ENCODE measurements around the gene MICAL3.
"Not testable (repeated sequence)": the region's sequence is repeated elsewhere in the genome, so short reads cannot be mapped to it uniquely, and the experiment has no call there.

MICAL3 gene

DNA sequence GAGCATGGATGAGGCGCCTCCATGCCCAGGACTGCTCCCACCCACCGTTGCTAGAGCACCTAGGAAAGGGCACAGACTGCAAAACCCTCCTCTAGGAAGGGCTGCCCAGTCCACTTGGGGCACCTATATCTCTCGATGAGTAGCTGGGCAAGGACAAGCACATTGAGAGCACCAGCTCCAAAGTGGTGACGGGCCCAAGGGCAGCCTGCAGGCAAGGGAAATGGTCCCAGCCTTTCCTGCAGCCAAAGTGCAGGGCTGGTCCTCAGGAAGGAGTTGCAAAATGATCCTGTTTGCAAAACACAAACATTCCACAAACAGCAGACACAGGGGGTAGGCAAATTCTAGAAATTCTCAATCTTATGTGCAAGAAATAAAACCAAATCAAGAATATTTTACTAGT, 32.4 kb downstream of the MICAL3 start:
- not testable (repeated sequence) for H3K9me3 ChIP-seq (ENCODE audit: control insufficient read depth in 5 of 5, low read length in 5 of 5); H3K36me3 ChIP-seq (ENCODE audit: control insufficient read depth in 5 of 5, insufficient read depth in 5 of 5, low read length in 5 of 5); H3K9ac ChIP-seq (ENCODE audit: low read length in 5 of 5); H3K4me3 ChIP-seq (ENCODE audit: low read depth in 1 of 5, low read length in 5 of 5); H3K27me3 ChIP-seq (ENCODE audit: control insufficient read depth in 5 of 5, insufficient read depth in 4 of 5, low read length in 5 of 5)
- Histone ChIP-seq H3K27ac (ENCODE audit: low read depth, low read length) (peak overlapping the region; percentile 64), H3K4me1 (ENCODE audit: control insufficient read depth in 5 of 5, insufficient read depth in 5 of 5, low read length in 5 of 5) (peaks cover 6 to 55% (median 53%) of the 10 kb centered on the region in 5 donors)

DNA sequence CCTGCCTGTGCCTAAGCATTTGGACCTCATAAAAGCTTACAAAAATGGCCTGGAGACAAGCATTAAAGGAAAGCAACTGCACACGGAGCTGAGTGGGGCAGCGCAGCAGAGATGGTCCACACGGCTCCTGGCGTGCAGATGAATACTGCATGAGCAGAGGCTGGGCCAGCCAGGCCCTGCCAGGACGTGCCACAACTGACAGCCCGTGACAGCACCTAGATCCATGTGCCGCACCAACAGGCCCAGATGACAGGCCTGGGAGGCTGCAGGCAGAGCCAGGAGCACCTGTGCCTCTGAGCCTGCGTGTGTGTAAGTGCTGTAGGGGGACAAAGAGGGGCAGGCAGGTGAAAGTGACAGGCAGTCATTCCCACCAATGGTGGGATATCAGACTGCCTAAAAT, 33.4 kb downstream of the MICAL3 start:
- Histone ChIP-seq H3K27ac (ENCODE audit: low read depth, low read length) (no peak overlapping the region), H3K9ac (ENCODE audit: low read length in 5 of 5) (no peak overlapping the region), H3K36me3 (ENCODE audit: control insufficient read depth in 5 of 5, insufficient read depth in 5 of 5, low read length in 5 of 5) (peaks cover 0 to 2% (median 0%) of the 10 kb centered on the region in 5 donors), H3K9me3 (ENCODE audit: control insufficient read depth in 5 of 5, low read length in 5 of 5) (no peaks in the 10 kb centered on the region), H3K27me3 (ENCODE audit: control insufficient read depth in 5 of 5, insufficient read depth in 4 of 5, low read length in 5 of 5) (no peaks in the 10 kb centered on the region), H3K4me3 (ENCODE audit: low read depth in 1 of 5, low read length in 5 of 5) (no peak overlapping the region), H3K4me1 (ENCODE audit: control insufficient read depth in 5 of 5, insufficient read depth in 5 of 5, low read length in 5 of 5) (peaks cover 6 to 55% (median 53%) of the 10 kb centered on the region in 5 donors)

- Histone ChIP-seq H3K4me1 (ENCODE audit: control insufficient read depth in 5 of 5, insufficient read depth in 5 of 5, low read length in 5 of 5) (peaks cover 6 to 57% (median 53%) of the 10 kb centered on the region in 5 donors), H3K27ac (ENCODE audit: low read depth, low read length) (no peak overlapping the region)
These were observed 34.2 kb downstream of the MICAL3 start for GRCh38 chr22:17990147-17990546.

DNA sequence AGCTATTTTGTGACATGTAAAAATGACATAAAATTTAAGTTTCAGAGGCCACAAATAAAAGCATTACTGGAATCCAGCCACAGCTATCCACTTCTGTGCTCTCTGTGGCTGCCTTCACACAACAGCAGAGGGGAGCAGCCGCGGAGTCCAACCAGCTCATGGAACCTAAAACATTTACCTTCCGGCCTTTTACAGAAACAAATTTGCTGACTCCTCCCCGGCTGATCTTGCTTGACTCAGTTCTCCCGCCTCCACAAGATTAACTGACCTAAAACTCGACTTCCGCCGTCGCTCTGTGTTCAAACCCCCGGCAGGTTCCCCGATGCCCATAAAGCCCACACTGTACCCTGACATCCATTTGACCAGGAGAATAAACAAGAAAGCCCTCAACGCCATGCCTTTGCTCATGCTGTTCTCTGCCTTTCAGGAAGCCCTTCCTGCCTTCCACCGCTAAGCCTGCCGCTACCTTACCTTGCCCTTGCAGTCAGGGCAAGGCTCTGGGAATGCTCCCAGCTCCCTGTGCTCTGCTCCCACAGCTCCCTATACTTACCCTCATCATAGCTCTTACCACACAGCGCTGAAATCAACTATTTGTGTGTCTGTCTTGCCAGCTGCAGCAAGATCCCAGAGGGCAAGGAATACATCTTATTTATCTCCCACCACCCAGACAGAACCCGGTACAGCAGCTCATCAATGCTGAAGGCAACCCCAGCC, 35.4 kb downstream of the MICAL3 start:
- Histone ChIP-seq H3K4me3 (ENCODE audit: low read depth in 1 of 5, low read length in 5 of 5) (no peak overlapping the region), H3K9ac (ENCODE audit: low read length in 5 of 5) (no peak overlapping the region), H3K27me3 (ENCODE audit: control insufficient read depth in 5 of 5, insufficient read depth in 4 of 5, low read length in 5 of 5) (no peaks in the 10 kb centered on the region), H3K4me1 (ENCODE audit: control insufficient read depth in 5 of 5, insufficient read depth in 5 of 5, low read length in 5 of 5) (peaks cover 6 to 59% (median 48%) of the 10 kb centered on the region in 5 donors), H3K27ac (ENCODE audit: low read depth, low read length) (no peak overlapping the region), H3K36me3 (ENCODE audit: control insufficient read depth in 5 of 5, insufficient read depth in 5 of 5, low read length in 5 of 5) (peaks cover 0 to 2% (median 0%) of the 10 kb centered on the region in 5 donors), H3K9me3 (ENCODE audit: control insufficient read depth in 5 of 5, low read length in 5 of 5) (no peaks in the 10 kb centered on the region)

More at GRCh38 chr22:17990147-17990546, 34.2 kb downstream of the MICAL3 start:
- no peaks in the 10 kb centered on the region for H3K9me3 ChIP-seq (ENCODE audit: control insufficient read depth in 5 of 5, low read length in 5 of 5)
- no peak overlapping the region for H3K4me3 ChIP-seq (ENCODE audit: low read depth in 1 of 5, low read length in 5 of 5)
- no peak overlapping the region for H3K9ac ChIP-seq (ENCODE audit: low read length in 5 of 5)
- H3K36me3 ChIP-seq (ENCODE audit: control insufficient read depth in 5 of 5, insufficient read depth in 5 of 5, low read length in 5 of 5), result peaks cover 0 to 2% (median 0%) of the 10 kb centered on the region in 5 donors
- no peaks in the 10 kb centered on the region for H3K27me3 ChIP-seq (ENCODE audit: control insufficient read depth in 5 of 5, insufficient read depth in 4 of 5, low read length in 5 of 5)

- Histone ChIP-seq H3K36me3 (ENCODE audit: control insufficient read depth in 5 of 5, insufficient read depth in 5 of 5, low read length in 5 of 5) (peaks cover 0 to 2% (median 0%) of the 10 kb centered on the region in 5 donors), H3K4me3 (ENCODE audit: low read depth in 1 of 5, low read length in 5 of 5) (no peak overlapping the region), H3K27me3 (ENCODE audit: control insufficient read depth in 5 of 5, insufficient read depth in 4 of 5, low read length in 5 of 5) (no peaks in the 10 kb centered on the region), H3K27ac (ENCODE audit: low read depth, low read length) (no peak overlapping the region), H3K9ac (ENCODE audit: low read length in 5 of 5) (no peak overlapping the region), H3K4me1 (ENCODE audit: control insufficient read depth in 5 of 5, insufficient read depth in 5 of 5, low read length in 5 of 5) (peaks cover 5 to 30% (median 26%) of the 10 kb centered on the region in 5 donors), H3K9me3 (ENCODE audit: control insufficient read depth in 5 of 5, low read length in 5 of 5) (no peaks in the 10 kb centered on the region)
These were observed 38.8 kb downstream of the MICAL3 start for GRCh38 chr22:17985606-17986005.

DNA sequence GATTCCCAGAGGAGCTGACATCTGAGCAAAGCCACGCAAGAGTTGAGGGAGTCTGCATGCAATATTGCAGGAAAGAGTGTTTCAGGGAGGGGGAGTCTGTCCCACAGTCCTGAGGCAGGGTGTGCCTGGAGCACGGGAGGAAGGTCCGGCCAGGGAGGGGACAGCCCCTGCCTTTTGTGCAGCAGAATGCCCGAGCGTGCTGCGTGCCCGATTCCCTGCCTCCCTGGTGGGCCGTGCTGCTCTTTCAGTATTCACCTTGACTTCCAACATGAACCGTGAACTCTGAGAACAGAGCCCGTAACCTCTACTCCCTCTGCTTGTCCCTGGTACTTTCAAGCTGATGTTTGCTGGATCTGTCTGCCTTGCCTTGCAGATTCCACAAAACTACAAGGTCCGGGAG, 39.3 kb downstream of the MICAL3 start:
- not testable (repeated sequence) for H3K4me3 ChIP-seq (ENCODE audit: low read depth in 1 of 5, low read length in 5 of 5); H3K9me3 ChIP-seq (ENCODE audit: control insufficient read depth in 5 of 5, low read length in 5 of 5); H3K27me3 ChIP-seq (ENCODE audit: control insufficient read depth in 5 of 5, insufficient read depth in 4 of 5, low read length in 5 of 5); H3K36me3 ChIP-seq (ENCODE audit: control insufficient read depth in 5 of 5, insufficient read depth in 5 of 5, low read length in 5 of 5); H3K9ac ChIP-seq (ENCODE audit: low read length in 5 of 5); H3K27ac ChIP-seq (ENCODE audit: low read depth, low read length)
- H3K4me1 ChIP-seq (ENCODE audit: control insufficient read depth in 5 of 5, insufficient read depth in 5 of 5, low read length in 5 of 5), result peaks cover 7 to 33% (median 27%) of the 10 kb centered on the region in 5 donors

- H3K9me3 ChIP-seq (ENCODE audit: control insufficient read depth in 5 of 5, low read length in 5 of 5), result no peaks in the 10 kb centered on the region
- no peaks in the 10 kb centered on the region for H3K27me3 ChIP-seq (ENCODE audit: control insufficient read depth in 5 of 5, insufficient read depth in 4 of 5, low read length in 5 of 5)
- H3K36me3 ChIP-seq (ENCODE audit: control insufficient read depth in 5 of 5, insufficient read depth in 5 of 5, low read length in 5 of 5), result peaks cover 0 to 2% (median 0%) of the 10 kb centered on the region in 5 donors
- no peak overlapping the region for H3K4me3 ChIP-seq (ENCODE audit: low read depth in 1 of 5, low read length in 5 of 5)
- no peak overlapping the region for H3K9ac ChIP-seq (ENCODE audit: low read length in 5 of 5)
- H3K4me1 ChIP-seq (ENCODE audit: control insufficient read depth in 5 of 5, insufficient read depth in 5 of 5, low read length in 5 of 5), result peaks cover 7 to 30% (median 24%) of the 10 kb centered on the region in 5 donors
- no peak overlapping the region for H3K27ac ChIP-seq (ENCODE audit: low read depth, low read length)
These were observed 40.2 kb downstream of the MICAL3 start for GRCh38 chr22:17984114-17984513.

DNA sequence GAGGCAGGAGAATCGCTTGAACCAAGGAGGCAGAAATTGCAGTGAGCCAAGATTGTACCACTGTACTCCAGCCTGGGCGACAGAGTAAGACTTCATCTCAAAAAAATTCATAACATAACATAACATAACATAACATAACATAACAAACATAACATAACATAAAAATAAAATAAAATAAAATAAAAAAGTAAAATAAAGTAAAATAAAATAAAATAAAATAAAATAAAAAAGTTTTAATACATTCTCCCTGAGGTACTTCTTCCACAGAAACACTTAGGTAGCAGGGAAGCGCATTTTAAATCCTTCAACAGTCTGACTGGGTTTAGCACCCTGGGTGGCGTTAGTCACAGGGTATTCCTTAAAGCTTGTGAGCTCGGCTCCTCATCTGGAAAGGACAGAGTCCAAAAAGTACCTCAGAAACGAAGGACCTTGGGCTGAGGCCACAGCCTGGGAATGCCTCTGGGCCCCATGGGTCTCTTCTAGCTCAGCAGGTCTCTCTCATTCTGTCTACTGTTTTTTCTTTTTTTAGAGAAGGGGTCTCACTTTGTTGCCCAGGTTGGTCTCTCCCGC, 41.7 kb downstream of the MICAL3 start:
- H3K36me3 ChIP-seq (ENCODE audit: control insufficient read depth in 5 of 5, insufficient read depth in 5 of 5, low read length in 5 of 5), result peaks cover 0 to 2% (median 0%) of the 10 kb centered on the region in 5 donors
- peaks cover 6 to 22% (median 19%) of the 10 kb centered on the region in 5 donors for H3K4me1 ChIP-seq (ENCODE audit: control insufficient read depth in 5 of 5, insufficient read depth in 5 of 5, low read length in 5 of 5)
- H3K4me3 ChIP-seq (ENCODE audit: low read depth in 1 of 5, low read length in 5 of 5), result no peak overlapping the region
- H3K9me3 ChIP-seq (ENCODE audit: control insufficient read depth in 5 of 5, low read length in 5 of 5), result no peaks in the 10 kb centered on the region
- H3K27ac ChIP-seq (ENCODE audit: low read depth, low read length), result no peak overlapping the region
- H3K9ac ChIP-seq (ENCODE audit: low read length in 5 of 5), result no peak overlapping the region
- H3K27me3 ChIP-seq (ENCODE audit: control insufficient read depth in 5 of 5, insufficient read depth in 4 of 5, low read length in 5 of 5), result no peaks in the 10 kb centered on the region

DNA sequence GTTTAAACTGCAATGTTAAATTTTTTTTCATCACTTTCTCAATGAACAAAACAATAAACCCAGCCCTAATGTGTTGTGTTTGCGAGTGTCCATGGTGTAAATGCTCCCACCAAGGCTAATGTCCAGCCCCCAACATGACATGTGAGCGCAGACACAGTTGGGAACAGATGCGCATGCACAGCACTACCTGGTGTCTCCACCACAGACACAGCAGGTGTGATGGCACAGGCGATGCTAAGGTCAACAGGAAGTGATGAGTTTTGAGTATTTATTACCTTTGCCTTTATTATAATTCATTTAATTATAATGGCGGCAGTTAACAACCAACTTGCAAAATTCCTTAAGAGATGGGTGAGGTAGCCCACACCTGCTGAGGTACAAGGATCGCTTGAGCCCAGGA, 42.9 kb downstream of the MICAL3 start:
- H3K9ac ChIP-seq (ENCODE audit: low read length in 5 of 5), result no peak overlapping the region
- no peaks in the 10 kb centered on the region for H3K27me3 ChIP-seq (ENCODE audit: control insufficient read depth in 5 of 5, insufficient read depth in 4 of 5, low read length in 5 of 5)
- peaks cover 6 to 22% (median 19%) of the 10 kb centered on the region in 5 donors for H3K4me1 ChIP-seq (ENCODE audit: control insufficient read depth in 5 of 5, insufficient read depth in 5 of 5, low read length in 5 of 5)
- no peak overlapping the region for H3K27ac ChIP-seq (ENCODE audit: low read depth, low read length)
- H3K4me3 ChIP-seq (ENCODE audit: low read depth in 1 of 5, low read length in 5 of 5), result no peak overlapping the region
- H3K36me3 ChIP-seq (ENCODE audit: control insufficient read depth in 5 of 5, insufficient read depth in 5 of 5, low read length in 5 of 5), result no peaks in the 10 kb centered on the region
- H3K9me3 ChIP-seq (ENCODE audit: control insufficient read depth in 5 of 5, low read length in 5 of 5), result no peaks in the 10 kb centered on the region

GRCh38 chr22:17980638-17981051, 43.7 kb downstream of the MICAL3 start:
- peak overlapping the region; percentile 15 to 51 (median 32) for H3K4me3 ChIP-seq (ENCODE audit: low read depth in 1 of 5, low read length in 5 of 5)
- H3K27me3 ChIP-seq (ENCODE audit: control insufficient read depth in 5 of 5, insufficient read depth in 4 of 5, low read length in 5 of 5), result no peaks in the 10 kb centered on the region
- no peaks in the 10 kb centered on the region for H3K36me3 ChIP-seq (ENCODE audit: control insufficient read depth in 5 of 5, insufficient read depth in 5 of 5, low read length in 5 of 5)
- peaks cover 6 to 29% (median 25%) of the 10 kb centered on the region in 5 donors for H3K4me1 ChIP-seq (ENCODE audit: control insufficient read depth in 5 of 5, insufficient read depth in 5 of 5, low read length in 5 of 5)
- H3K9me3 ChIP-seq (ENCODE audit: control insufficient read depth in 5 of 5, low read length in 5 of 5), result no peaks in the 10 kb centered on the region
- no peak overlapping the region for H3K27ac ChIP-seq (ENCODE audit: low read depth, low read length)
- peak overlapping the region in 2 of 5 donors; percentile 41 to 48 for H3K9ac ChIP-seq (ENCODE audit: low read length in 5 of 5)
